Panc1 (cell line): ENCODE results near the gene OR8K5. TPM values are rescaled to one million over a fixed set of nuclear protein-coding genes. Genes with fewer than 3 reads are reported as not detected.

Experiments used
- ATAC-seq: fragments of 200-7000 bp; cut with Tn5 transposase; 2 replicates; pipeline ENCODE4 v1.9.1; 2020; ENCODE audit warnings: mild to moderate bottlenecking, moderate library complexity
- Bru-seq: library from RNA; stranded (reverse); fragments of 400-500 nt; gene quantifications from one replicate; lab custom pipeline; 2021; lab: Mats Ljungman, UMichigan
- BruChase-seq, 2 experiments: library from RNA; stranded (reverse); fragments of 400-500 nt; gene quantifications; one replicate each; lab custom pipeline; 2021; lab: Mats Ljungman, UMichigan
- BruUV-seq: library from RNA; stranded (reverse); fragments of 400-500 nt; replicated peaks from 2 replicates; lab custom pipeline; 2021; lab: Mats Ljungman, UMichigan
- CTCF ChIA-PET: fragments of 300-600 bp; sonication (Branson Sonifier 250); formaldehyde crosslinking; loops from one replicate; lab custom pipeline; 2022; ENCODE audit warnings: antibody characterized with exemption; lab: Charles Lee
- POLR2A ChIA-PET: fragments of 300-600 bp; sonication (Branson Sonifier 250); formaldehyde crosslinking; loops from one replicate; lab custom pipeline; 2022; ENCODE audit warnings: antibody characterized with exemption; lab: Charles Lee
- DNase-seq: peaks from one replicate; pipeline ENCODE4 v3.0.0-alpha.2; 2010; ENCODE audit warnings: low read depth, low spot score
- H3K27ac ChIP-seq: 2 replicates; pipeline ENCODE4 v1.5.1; 2011; ENCODE audit warnings: mild to moderate bottlenecking, low read length, inconsistent platforms
- H3K27me3 ChIP-seq: fragments of 200-500 bp; sonication (Bioruptor generic); 2 replicates; pipeline ENCODE4 v1.6.0; 2014; ENCODE audit warnings: low read length, inconsistent platforms; ENCODE audit not compliant: control insufficient read depth, insufficient read depth
- H3K36me3 ChIP-seq: fragments of 200-500 bp; sonication (Bioruptor generic); 2 replicates; pipeline ENCODE4 v1.5.1; 2014; ENCODE audit warnings: inconsistent platforms, mild to moderate bottlenecking, low read length, moderate library complexity; ENCODE audit not compliant: control insufficient read depth, insufficient read depth
- H3K4me1 ChIP-seq: 2 replicates; pipeline ENCODE4 v1.5.1; 2011; ENCODE audit warnings: inconsistent platforms, mild to moderate bottlenecking, low read length, moderate library complexity; ENCODE audit not compliant: control insufficient read depth, insufficient read depth
- H3K4me3 ChIP-seq, 2 experiments: 2 replicates each; pipeline ENCODE4 v1.5.1; 2011 to 2012; ENCODE audit warnings: low read depth in 2 of 2, low read length in 2 of 2, mild to moderate bottlenecking in 2 of 2, inconsistent platforms in 1 of 2, moderate library complexity in 1 of 2
- H3K9me3 ChIP-seq: fragments of 200-500 bp; sonication (Bioruptor generic); 2 replicates; pipeline ENCODE4 v1.5.1; 2014; ENCODE audit warnings: low read depth, mild to moderate bottlenecking, inconsistent platforms, low read length, moderate library complexity; ENCODE audit not compliant: control insufficient read depth, insufficient read depth
- CTCF ChIP-seq: fragments of 450-650 bp; IDR thresholded peaks from 2 replicates; pipeline ENCODE4 v1.5.1; 2017; ENCODE audit warnings: mild to moderate bottlenecking
- POLR2AphosphoS5 ChIP-seq: IDR thresholded peaks from 2 replicates; pipeline ENCODE4 v1.6.1; 2012; ENCODE audit warnings: mild to moderate bottlenecking, low read depth, low read length, moderate library complexity
- SIN3A ChIP-seq: IDR thresholded peaks from 2 replicates; pipeline ENCODE4 v1.6.1; 2012; ENCODE audit warnings: low read depth, mild to moderate bottlenecking, low read length, moderate library complexity, borderline replicate concordance; ENCODE audit not compliant: insufficient read depth
- TCF7L2 ChIP-seq: IDR thresholded peaks from 2 replicates; pipeline ENCODE4 v1.6.1; 2011; ENCODE audit warnings: mild to moderate bottlenecking, low read depth, low read length, inconsistent platforms
- in situ Hi-C: cut with HindIII; loops from 2 replicates; pipeline ENCODE4 v1.10.0; 2016; ENCODE audit warnings: low sequenced_read_pairs, low pct_unique_long_range_greater_than_20kb
- intact Hi-C: fragments of 100-400 bp; cut with micrococcal nuclease; formaldehyde crosslinking; loops from one replicate; pipeline ENCODE4 v1.10.0; 2022; ENCODE audit not compliant: unreplicated experiment
- long read RNA-seq: library from polyadenylated mRNA; unstranded; transcript quantifications from one replicate; pipeline ENCODE4 v2.0.0, GENCODE V29; 2021; ENCODE audit not compliant: unreplicated experiment
- polyA plus RNA-seq: library from polyadenylated mRNA; unstranded; fragments of >200 nt; gene quantifications from one replicate; pipeline ENCODE4 v1.2.1, GENCODE V29; 2012; ENCODE audit warnings: missing spikeins; ENCODE audit not compliant: insufficient read length
- total RNA-seq: library from RNA; stranded (reverse); gene quantifications from one replicate; pipeline ENCODE4 v1.2.1, GENCODE V29; 2021; ENCODE audit not compliant: unreplicated experiment
- TF ChIP-seq, protein P1 (sequence below), 2 experiments: IDR thresholded peaks; 2 replicates each; pipeline ENCODE4 v1.6.1; 2011 to 2012; ENCODE audit warnings: low read depth in 2 of 2, control low read depth in 1 of 2, low read length in 1 of 2, mild to moderate bottlenecking in 1 of 2, moderate library complexity in 1 of 2; ENCODE audit not compliant: insufficient read depth in 1 of 2

Gene OR8K5, protein sequence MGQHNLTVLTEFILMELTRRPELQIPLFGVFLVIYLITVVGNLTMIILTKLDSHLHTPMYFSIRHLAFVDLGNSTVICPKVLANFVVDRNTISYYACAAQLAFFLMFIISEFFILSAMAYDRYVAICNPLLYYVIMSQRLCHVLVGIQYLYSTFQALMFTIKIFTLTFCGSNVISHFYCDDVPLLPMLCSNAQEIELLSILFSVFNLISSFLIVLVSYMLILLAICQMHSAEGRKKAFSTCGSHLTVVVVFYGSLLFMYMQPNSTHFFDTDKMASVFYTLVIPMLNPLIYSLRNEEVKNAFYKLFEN
- not detected for total RNA-seq
- polyA plus RNA-seq: not detected
- not detected for Bru-seq, nascent RNA
- BruChase-seq, experiment 1, labeled RNA remaining after a 2-hour chase: not detected
- BruChase-seq, experiment 2, labeled RNA remaining after a 6-hour chase: not detected
- long read RNA-seq: 0 reads

- DNase-seq (no peak), ATAC-seq (no peak)
- H3K4me3 ChIP-seq: no peak within 1 kb of the TSS
- no peaks in the 10 kb centered on the region for H3K27me3 ChIP-seq
- in situ Hi-C loops: no loop called here
- intact Hi-C loops: no loop called here
- no peaks in the 10 kb centered on the region; the same call in 1 of the 2 replicates for H3K9me3 ChIP-seq
- TF ChIP-seq CTCF (no peak), TCF7L2 (no peak), SIN3A (no peak), POLR2AphosphoS5 (no peak)
- TF ChIP-seq, protein P1, sequence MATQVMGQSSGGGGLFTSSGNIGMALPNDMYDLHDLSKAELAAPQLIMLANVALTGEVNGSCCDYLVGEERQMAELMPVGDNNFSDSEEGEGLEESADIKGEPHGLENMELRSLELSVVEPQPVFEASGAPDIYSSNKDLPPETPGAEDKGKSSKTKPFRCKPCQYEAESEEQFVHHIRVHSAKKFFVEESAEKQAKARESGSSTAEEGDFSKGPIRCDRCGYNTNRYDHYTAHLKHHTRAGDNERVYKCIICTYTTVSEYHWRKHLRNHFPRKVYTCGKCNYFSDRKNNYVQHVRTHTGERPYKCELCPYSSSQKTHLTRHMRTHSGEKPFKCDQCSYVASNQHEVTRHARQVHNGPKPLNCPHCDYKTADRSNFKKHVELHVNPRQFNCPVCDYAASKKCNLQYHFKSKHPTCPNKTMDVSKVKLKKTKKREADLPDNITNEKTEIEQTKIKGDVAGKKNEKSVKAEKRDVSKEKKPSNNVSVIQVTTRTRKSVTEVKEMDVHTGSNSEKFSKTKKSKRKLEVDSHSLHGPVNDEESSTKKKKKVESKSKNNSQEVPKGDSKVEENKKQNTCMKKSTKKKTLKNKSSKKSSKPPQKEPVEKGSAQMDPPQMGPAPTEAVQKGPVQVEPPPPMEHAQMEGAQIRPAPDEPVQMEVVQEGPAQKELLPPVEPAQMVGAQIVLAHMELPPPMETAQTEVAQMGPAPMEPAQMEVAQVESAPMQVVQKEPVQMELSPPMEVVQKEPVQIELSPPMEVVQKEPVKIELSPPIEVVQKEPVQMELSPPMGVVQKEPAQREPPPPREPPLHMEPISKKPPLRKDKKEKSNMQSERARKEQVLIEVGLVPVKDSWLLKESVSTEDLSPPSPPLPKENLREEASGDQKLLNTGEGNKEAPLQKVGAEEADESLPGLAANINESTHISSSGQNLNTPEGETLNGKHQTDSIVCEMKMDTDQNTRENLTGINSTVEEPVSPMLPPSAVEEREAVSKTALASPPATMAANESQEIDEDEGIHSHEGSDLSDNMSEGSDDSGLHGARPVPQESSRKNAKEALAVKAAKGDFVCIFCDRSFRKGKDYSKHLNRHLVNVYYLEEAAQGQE (IDR thresholded peaks at IDR 0.05; ENCODE audit: insufficient read depth in 1 of 2, low read depth in 2 of 2, low read length in 1 of 2): no peak
- CTCF ChIA-PET: no interaction called here
- BruUV-seq: no TSS peak
- H3K4me1 ChIP-seq: no peaks in the 10 kb centered on the region
- POLR2A ChIA-PET: no interaction called here
- no peak within 1 kb of the TSS for H3K27ac ChIP-seq
- no peaks in the 10 kb centered on the region for H3K36me3 ChIP-seq
Measured at GRCh38 chr11:56160217-56160616, at the start of gene OR8K5. Gene OR8K5, minus strand, starts transcription at chr11:56160317. Its CDS starts 0 bp downstream, at chr11:56160317.

- TF ChIP-seq POLR2AphosphoS5: no peak
- TF ChIP-seq, protein P1 (IDR thresholded peaks at IDR 0.05; ENCODE audit: insufficient read depth in 1 of 2, low read depth in 2 of 2, low read length in 1 of 2): no peak
- no peak for TF ChIP-seq TCF7L2
- no peak for TF ChIP-seq CTCF
- POLR2A ChIA-PET: no interaction called here
- Histone ChIP-seq H3K27me3 (no peaks in the 10 kb centered on the region), H3K27ac (no peak overlapping the region), H3K4me1 (no peaks in the 10 kb centered on the region), H3K9me3 (no peaks in the 10 kb centered on the region), H3K36me3 (no peaks in the 10 kb centered on the region), H3K4me3 (no peak overlapping the region)
- no peak for ATAC-seq
- in situ Hi-C loops (no loop called here), intact Hi-C loops (no loop called here)
- no peak for DNase-seq
- CTCF ChIA-PET: no interaction called here
- BruUV-seq: no TSS peak
Measured at GRCh38 chr11:56207790-56208189, 47.7 kb upstream of the OR8K5 start.
